Activated T-cell treated with anti-CD3 and anti-CD28 coated beads, Interleukin-2, amount 50 U/mL, for 24 hours (primary cell): ENCODE results near the gene ADRA2A.

Experiments used
- DNase-seq: peaks from one replicate; pipeline ENCODE4 v3.0.0-alpha.2; 2020
- H3K27ac Mint-ChIP-seq: 2 replicates; pipeline ENCODE4 v1.8.0; 2020; ENCODE audit warnings: mild to moderate bottlenecking, mixed read lengths
- H3K27me3 Mint-ChIP-seq: 2 replicates; pipeline ENCODE4 v1.8.0; 2020; ENCODE audit warnings: mixed read lengths
- H3K36me3 Mint-ChIP-seq: 2 replicates; pipeline ENCODE4 v1.8.0; 2020; ENCODE audit warnings: low read depth, mixed read lengths
- H3K4me1 Mint-ChIP-seq: 2 replicates; pipeline ENCODE4 v1.8.0; 2020; ENCODE audit warnings: low read depth, mixed read lengths
- H3K4me3 Mint-ChIP-seq: 2 replicates; pipeline ENCODE4 v1.8.0; 2020; ENCODE audit warnings: mild to moderate bottlenecking, moderate library complexity, mixed read lengths
- H3K9me3 Mint-ChIP-seq: 2 replicates; pipeline ENCODE4 v1.8.0; 2020; ENCODE audit warnings: mixed read lengths

ADRA2A gene

DNA sequence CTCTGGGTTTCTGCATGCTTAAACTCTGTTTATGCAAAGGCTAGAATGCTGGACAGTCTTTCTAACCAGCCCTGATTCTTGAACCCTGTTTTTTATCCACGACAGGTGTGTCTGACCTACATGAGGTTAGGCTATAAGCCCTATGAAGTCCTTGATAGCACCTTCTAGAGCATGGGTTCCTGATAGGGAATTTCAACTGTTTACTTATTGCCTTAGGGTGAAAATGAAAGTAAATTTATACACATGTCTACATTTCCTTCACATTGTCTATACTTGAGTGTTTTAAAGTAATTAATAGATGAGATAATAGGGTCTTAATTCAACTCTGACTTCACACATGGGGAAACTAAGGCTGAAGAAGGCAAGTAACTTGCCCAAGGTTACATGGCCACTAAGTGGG, 35.5 kb downstream of the ADRA2A start:
- Mint-ChIP-seq H3K36me3 (no peaks in the 10 kb centered on the region), H3K4me1 (peaks cover 12% of the 10 kb centered on the region), H3K27me3 (no peaks in the 10 kb centered on the region), H3K4me3 (no peak overlapping the region), H3K27ac (no peak overlapping the region), H3K9me3 (no peaks in the 10 kb centered on the region)
- DNase-seq = no peak

DNA sequence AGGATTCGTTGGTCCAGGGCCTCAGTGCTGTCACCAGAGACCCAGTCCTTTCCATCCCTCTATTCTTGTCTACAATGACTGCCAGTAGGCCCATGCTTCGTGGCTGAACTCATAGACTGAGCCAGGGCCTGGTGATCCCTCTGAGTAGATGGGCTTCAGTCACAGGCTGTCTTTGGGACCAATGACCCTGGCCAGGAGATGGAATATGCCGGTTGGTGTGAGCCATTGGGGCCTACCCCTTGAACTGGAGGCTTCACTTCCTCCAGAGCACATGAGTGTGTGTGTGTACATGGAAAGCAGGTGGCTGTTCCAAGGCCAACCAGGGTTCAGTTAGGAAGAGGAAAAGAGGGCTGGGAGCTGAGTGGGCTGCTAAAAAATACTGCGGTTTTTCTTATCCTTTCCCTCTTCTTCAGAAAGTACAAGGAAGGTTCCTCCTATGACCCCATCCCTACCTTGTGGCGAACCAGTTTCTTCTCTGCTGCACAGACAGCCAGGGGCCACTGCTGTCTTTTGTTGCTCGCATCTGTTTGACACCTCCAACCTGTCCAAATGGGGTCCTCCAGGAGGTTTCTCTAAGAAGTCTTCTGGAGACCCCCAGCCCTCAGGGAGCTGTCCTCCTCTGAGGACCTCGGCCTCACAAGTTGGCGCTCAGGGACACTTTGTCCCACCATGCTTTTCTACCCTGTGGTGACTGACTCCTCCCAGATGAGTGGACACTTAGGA, 36.6 kb downstream of the ADRA2A start:
- Mint-ChIP-seq H3K27ac (no peak overlapping the region), H3K4me3 (no peak overlapping the region), H3K36me3 (no peaks in the 10 kb centered on the region), H3K4me1 (peaks cover 12% of the 10 kb centered on the region), H3K27me3 (no peaks in the 10 kb centered on the region), H3K9me3 (no peaks in the 10 kb centered on the region)
- DNase-seq = no peak

DNA sequence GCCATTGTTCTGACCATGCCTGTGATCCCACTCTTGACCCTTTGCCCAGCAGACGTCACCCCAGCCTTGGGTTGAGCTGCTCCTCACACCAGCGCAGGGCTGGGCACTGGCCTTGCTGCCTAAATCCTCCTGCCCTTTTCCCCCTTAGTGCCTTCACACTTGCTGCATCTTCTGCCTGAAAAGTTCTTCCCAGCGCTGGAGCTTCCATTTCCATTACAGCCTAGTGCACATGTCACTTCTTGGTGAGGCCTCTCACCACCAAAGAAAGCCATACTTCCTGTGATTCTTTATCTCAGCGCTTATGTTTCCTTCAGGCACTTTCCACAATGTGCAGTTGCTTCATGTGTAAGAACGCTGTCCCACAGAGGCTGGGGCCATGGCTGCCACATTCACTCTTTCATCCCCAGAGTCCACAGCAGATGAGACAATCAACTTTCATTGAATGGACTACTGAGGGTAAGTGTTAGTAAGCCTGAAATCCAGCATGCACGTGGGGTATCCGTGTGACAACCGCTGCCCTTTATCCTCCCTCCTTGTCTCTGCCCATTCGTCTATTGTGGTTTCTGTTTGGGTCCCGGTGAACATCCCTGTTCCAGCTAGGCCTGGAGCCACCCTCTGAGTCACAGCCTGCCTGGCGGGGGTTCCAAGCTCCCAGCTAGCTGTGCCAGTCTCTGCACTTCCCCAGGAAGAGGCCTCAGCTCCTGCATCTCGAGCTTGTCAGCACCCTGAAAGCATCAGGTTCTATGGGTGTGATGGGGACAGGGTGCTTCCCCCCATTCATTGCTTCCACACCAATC, 37.3 kb downstream of the ADRA2A start:
- H3K4me3 Mint-ChIP-seq = no peak overlapping the region
- no peak overlapping the region for H3K27ac Mint-ChIP-seq
- H3K4me1 Mint-ChIP-seq = peaks cover 12% of the 10 kb centered on the region

DNA sequence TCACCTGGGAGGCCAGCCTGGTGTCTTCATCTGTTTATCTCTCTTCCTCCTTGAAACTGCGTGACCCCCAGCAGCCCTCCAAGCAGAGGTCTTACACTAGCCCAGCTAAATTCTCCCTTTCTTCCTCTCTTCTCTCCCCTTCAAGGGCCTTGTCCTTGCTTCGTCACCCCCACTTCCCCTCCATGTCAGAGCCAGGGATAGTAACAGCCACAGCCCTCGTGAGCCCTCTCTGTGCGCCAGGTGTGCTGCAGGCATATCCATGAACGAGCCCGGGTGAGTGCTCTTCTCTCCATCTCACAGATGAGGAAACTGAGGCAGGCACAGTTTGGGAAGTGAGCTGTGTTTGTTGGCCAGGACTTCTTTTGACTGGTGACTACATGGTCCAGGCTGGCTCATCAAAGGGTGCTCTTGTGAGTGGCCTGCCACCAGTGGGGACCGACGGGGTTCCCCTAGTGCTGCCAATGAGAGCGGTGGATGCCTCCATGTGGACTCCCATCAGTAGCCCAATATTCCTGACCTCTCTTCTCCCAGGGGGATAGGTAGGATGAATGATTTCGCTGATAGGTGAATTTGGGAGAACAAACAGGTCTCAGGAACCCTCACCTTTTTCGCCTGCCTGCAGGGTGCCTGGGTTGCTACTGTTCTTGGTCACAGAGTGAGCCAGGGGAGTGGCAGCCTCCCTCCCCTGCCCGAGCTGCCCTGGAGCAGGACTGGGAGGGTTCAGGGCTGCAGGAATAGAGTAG, 38.1 kb downstream of the ADRA2A start:
- H3K27ac Mint-ChIP-seq = no peak overlapping the region
- no peaks in the 10 kb centered on the region for H3K9me3 Mint-ChIP-seq
- DNase-seq = no peak
- H3K4me1 Mint-ChIP-seq = peaks cover 12% of the 10 kb centered on the region
- H3K36me3 Mint-ChIP-seq = no peaks in the 10 kb centered on the region
- H3K27me3 Mint-ChIP-seq = no peaks in the 10 kb centered on the region
- no peak overlapping the region for H3K4me3 Mint-ChIP-seq

More for the DNA sequence above, 37.3 kb downstream of the ADRA2A start:
- Mint-ChIP-seq H3K27me3 (no peaks in the 10 kb centered on the region), H3K9me3 (no peaks in the 10 kb centered on the region), H3K36me3 (no peaks in the 10 kb centered on the region)
- DNase-seq = no peak

DNA sequence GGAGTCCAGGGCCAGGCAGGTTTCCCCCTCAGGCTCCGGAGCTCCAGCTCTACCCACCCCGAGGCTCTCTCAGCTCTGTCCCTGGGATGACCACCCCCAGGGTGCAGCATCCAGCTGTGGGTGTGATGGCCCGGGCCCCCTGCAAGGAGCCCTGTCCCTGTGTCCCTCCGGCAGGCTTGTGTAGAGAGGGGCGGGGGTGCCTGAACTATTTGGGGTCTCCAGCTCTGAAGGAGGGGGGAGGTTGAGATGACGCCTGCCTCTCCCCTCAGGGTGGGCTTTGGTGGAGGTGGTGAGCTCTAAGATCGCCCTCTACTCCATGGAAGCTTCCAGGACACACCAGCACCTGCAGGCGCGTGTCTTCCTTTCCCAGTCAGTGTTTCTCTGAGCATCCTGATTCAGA, 39.4 kb downstream of the ADRA2A start:
- no peak overlapping the region for H3K27ac Mint-ChIP-seq
- DNase-seq = no peak
- H3K36me3 Mint-ChIP-seq = no peaks in the 10 kb centered on the region
- no peaks in the 10 kb centered on the region for H3K27me3 Mint-ChIP-seq
- no peak overlapping the region for H3K4me3 Mint-ChIP-seq
- peaks cover 12% of the 10 kb centered on the region for H3K4me1 Mint-ChIP-seq
- no peaks in the 10 kb centered on the region for H3K9me3 Mint-ChIP-seq

DNA sequence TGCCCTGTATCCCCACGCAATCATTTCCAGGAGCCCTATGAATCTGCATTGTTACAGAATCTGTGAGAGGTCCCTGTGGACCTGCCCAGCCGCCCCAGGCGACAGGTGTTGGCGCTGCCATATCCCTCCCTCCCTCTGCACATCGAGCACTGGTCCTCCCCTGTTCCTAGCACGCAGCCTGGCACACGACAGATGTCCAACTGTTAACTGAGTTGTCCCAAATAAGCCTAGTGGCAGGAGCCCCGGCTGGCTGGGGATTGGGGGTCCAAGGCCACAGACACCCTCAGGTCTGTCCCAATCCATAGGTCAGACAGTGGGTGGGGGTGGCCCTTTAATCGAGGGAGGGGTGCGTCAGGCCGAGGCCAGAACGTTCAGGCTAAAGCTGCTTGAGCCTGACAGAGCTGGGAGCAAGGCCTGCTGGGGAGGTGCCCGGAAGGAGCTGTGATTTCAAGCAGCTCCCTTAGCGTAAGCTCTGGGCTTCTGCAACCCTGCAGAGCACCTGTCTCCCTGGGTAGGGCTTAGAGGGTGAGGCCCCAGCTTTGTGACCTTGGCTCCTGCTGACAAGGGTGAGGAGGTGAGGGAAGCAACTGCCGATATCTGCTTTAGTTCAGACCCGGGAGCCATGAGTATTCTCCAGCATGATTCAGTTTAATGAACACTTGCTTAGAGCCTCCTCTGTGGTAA, 40.1 kb downstream of the ADRA2A start:
- no peaks in the 10 kb centered on the region for H3K9me3 Mint-ChIP-seq
- DNase-seq = no peak
- no peaks in the 10 kb centered on the region for H3K27me3 Mint-ChIP-seq
- H3K27ac Mint-ChIP-seq = no peak overlapping the region
- peaks cover 12% of the 10 kb centered on the region for H3K4me1 Mint-ChIP-seq
- H3K36me3 Mint-ChIP-seq = no peaks in the 10 kb centered on the region
- no peak overlapping the region for H3K4me3 Mint-ChIP-seq

DNA sequence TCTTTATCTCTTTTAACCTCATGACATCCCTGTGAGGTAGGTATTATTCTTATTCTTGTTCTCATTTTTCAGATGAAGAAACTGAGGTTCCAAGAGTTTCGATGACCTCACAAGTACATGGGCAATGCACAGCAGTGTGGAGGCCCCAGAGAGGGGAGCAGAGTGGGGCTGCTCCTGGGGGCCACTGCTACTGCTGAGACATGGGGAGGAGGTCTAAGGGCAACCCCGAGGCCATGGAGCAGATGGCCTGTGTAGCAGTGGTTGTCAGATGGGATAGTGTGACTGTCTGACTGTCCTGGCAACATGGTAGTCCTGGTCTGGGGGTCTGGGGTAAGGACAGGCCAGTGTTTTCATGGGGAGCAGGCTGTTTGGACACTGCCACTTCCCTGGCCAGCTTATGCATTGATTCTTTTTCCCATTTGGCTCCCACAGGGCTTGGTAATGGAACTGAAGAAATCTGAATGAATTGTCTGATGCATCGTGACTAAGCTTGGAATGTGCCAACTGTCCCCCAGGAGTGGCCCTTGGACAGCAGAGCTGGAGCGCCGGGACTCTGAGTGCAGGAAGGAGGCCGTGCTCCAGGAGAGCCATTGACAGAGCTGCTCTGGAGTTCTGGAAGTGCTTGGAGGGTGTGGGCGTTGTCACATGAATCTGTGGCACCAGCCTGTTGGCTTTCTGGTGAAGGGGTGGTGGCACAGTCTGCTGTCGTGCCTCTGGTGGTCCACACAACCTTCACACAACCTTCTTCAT, 40.9 kb downstream of the ADRA2A start:
- Mint-ChIP-seq H3K4me1 (peaks cover 9% of the 10 kb centered on the region), H3K27ac (no peak overlapping the region), H3K27me3 (no peaks in the 10 kb centered on the region), H3K9me3 (no peaks in the 10 kb centered on the region), H3K4me3 (no peak overlapping the region), H3K36me3 (no peaks in the 10 kb centered on the region)
- DNase-seq = no peak

DNA sequence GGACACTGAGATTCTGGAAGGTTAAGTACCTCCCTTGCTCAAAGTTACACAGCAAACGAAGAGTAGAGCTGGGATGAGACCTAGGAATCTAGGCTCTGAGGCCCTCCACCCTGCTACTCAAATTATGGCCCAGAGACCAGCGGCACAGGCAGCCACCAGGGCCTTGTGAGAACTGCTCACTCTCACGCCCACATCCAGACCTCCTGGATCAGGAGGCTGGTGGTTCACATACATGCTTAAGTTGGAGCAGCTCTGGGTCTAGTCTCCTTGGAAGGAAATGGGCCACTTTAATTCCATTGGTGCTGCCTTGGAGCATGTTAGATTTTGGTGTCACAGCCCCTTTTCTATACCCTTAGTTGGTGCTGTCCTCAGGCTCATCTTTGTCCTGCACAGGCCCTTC, 41.9 kb downstream of the ADRA2A start:
- H3K36me3 Mint-ChIP-seq = no peaks in the 10 kb centered on the region
- no peak overlapping the region for H3K4me3 Mint-ChIP-seq
- H3K27ac Mint-ChIP-seq = no peak overlapping the region

DNA sequence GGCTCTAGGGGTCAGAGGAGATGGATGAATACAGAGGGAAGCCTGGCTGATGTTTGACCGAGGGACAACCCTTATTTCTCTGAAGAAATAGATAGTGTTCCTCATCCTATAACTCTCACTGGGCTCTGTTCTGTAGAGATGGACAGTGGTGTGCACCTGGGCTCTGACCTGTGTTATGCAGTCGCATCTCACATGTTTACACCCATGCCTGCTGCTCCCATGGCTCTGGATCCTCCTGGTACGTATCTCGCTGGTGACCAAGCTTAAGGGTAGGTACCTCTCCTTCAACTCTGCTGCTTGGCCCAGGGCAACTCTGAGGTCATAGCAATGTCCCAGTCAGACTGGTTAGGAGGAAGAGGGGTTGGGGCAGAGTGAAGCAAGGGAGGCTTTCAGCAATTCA, 42.8 kb downstream of the ADRA2A start:
- DNase-seq = no peak
- H3K4me3 Mint-ChIP-seq = no peak overlapping the region

More for the DNA sequence above, 41.9 kb downstream of the ADRA2A start:
- Mint-ChIP-seq H3K4me1 (peaks cover 7% of the 10 kb centered on the region), H3K27me3 (no peaks in the 10 kb centered on the region), H3K9me3 (no peaks in the 10 kb centered on the region)
- DNase-seq = no peak

DNA sequence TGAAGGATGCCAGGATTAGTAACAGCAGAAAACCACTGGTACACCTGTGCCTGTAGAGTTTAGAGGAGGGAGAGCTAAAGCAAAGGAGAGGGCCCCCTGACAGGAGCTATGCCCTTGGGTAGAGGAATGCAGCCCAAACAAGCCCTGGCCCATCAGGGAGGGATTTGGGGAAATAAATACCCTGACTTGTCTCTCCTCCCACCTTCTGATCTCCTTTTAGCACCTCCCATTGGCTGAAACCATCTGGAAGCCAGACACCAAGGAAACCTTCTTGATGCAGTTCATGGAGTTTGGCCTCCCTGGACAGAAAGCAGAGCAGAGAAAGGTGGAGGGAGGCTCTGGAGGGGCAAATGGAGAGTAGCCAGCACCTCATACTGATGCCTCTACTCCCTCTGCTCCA, 45.3 kb downstream of the ADRA2A start:
- peaks cover 7% of the 10 kb centered on the region for H3K27me3 Mint-ChIP-seq
- no peaks in the 10 kb centered on the region for H3K4me1 Mint-ChIP-seq
- no peak for DNase-seq
- H3K36me3 Mint-ChIP-seq = no peaks in the 10 kb centered on the region
- H3K27ac Mint-ChIP-seq = no peak overlapping the region
- H3K4me3 Mint-ChIP-seq = no peak overlapping the region
- H3K9me3 Mint-ChIP-seq = no peaks in the 10 kb centered on the region

More for the DNA sequence above, 42.8 kb downstream of the ADRA2A start:
- Mint-ChIP-seq H3K9me3 (no peaks in the 10 kb centered on the region), H3K36me3 (no peaks in the 10 kb centered on the region), H3K27me3 (peaks cover 2% of the 10 kb centered on the region), H3K4me1 (peaks cover 3% of the 10 kb centered on the region), H3K27ac (no peak overlapping the region)

DNA sequence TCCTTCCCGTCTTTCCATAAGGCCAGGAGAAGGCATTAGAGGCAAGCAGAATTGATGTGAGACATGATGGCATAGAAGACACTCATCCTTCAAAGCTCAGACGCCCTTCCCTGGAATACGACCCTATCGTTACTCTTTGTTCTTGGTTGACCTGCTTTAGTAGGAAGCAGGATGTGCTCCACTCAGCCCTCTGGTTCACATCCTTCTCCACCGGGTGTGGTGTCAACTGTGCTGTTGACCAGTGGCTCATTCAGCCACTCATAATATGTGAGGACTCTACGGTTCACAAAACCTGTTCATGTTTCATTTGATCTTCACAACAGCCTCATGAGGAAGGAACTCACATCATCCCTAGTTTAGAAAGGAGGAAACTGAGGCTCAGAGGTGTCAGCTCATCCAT, 47.1 kb downstream of the ADRA2A start:
- H3K36me3 Mint-ChIP-seq = no peaks in the 10 kb centered on the region
- peaks cover 11% of the 10 kb centered on the region for H3K27me3 Mint-ChIP-seq
- no peak overlapping the region for H3K4me3 Mint-ChIP-seq
- DNase-seq = no peak
- no peaks in the 10 kb centered on the region for H3K9me3 Mint-ChIP-seq
- H3K4me1 Mint-ChIP-seq = no peaks in the 10 kb centered on the region
- H3K27ac Mint-ChIP-seq = no peak overlapping the region

DNA sequence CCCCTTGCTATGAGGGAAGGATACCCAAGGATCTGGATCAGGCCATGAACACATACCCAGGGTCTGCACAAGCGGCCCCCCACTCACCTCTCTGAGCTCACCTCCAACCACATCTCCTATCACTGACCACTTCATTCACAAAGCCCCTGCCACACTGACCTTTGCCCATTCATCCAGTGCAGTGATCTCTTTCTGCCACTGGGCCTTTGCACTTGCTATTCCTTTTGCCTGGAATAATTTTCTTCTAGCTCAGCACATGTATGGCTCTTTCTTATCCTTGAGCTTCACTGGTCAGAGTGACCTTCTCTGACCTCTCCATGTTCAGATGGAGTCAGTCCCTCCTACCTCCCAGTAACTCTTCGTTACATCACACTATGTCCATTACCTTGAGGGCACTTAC, 48.3 kb downstream of the ADRA2A start:
- H3K9me3 Mint-ChIP-seq = no peaks in the 10 kb centered on the region
- no peak for DNase-seq
- H3K27me3 Mint-ChIP-seq = peaks cover 11% of the 10 kb centered on the region
- H3K36me3 Mint-ChIP-seq = no peaks in the 10 kb centered on the region
- no peak overlapping the region for H3K4me3 Mint-ChIP-seq
- no peaks in the 10 kb centered on the region for H3K4me1 Mint-ChIP-seq
- no peak overlapping the region for H3K27ac Mint-ChIP-seq

DNA sequence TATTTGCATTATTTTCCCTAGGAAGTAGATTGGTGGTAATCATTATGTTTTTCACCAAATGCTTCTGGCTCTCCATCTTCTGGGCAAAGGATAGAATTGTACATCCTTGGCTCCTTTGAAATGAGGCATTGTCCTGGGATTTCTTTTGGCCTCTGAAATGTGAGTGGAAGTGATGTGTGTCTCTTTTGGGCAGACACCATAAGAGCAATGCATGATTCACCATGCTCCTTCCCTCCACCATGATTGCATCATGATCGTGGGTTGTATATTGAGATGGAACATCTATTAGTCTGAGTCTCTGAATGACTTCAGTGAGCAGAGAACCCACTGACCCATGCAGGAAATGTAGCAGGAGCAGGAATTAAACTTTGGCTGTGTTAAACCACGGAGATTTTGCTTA, 49.2 kb downstream of the ADRA2A start:
- no peak overlapping the region for H3K27ac Mint-ChIP-seq
- H3K36me3 Mint-ChIP-seq = no peaks in the 10 kb centered on the region
- peaks cover 11% of the 10 kb centered on the region for H3K27me3 Mint-ChIP-seq
- no peak overlapping the region for H3K4me3 Mint-ChIP-seq
- H3K4me1 Mint-ChIP-seq = no peaks in the 10 kb centered on the region
- no peak for DNase-seq
- no peaks in the 10 kb centered on the region for H3K9me3 Mint-ChIP-seq
